Measurements from ENCODE around the gene MTERF1.

DNA sequence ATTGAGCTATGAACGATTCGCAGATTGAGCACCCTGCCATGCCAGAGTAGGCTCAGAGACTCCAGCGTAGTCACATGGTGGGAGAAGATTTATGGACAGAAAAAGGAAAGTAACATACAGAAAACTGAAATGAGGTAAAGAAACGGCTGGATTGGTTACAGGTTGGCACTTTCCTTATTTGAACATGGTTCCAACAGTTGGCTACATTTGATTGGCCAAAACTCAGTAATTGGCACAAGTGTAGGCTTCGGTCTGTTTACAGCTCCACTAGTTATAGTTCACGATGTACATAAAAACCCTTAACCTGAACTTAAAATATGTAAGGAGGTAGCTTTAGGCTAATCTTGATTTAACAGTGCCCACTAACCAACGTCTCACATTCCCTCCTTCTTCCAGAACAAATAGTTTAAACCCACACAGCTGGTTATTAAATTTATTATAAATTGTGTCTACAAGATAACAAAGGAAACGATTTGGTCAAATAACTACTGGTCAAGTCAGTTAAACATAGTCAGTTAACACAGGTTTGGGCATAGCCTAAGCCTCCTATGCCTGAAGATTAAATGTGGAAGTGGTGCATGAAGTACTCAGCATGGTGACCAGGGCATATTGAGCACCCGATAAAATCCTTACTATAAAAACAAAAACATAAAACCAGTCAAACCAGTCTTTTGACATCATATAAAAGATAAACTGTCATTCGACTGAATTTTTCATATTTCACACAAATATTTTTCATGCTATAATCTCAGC, 17.9 kb upstream of the MTERF1 start:
- TF ChIP-seq SIN3A (IDR thresholded peaks at IDR 0.05; ENCODE audit: borderline replicate concordance in 2 of 2, control insufficient read depth in 1 of 2, low read depth in 2 of 2, low read length in 2 of 2) (no peak), CTCF (IDR thresholded peaks at IDR 0.05 in 2 of 3, conservative IDR thresholded peaks at IDR 0.05 in 1 of 3; ENCODE audit: insufficient read depth in 2 of 3, low read depth in 1 of 3, low read length in 3 of 3) (no peak), PHB2 (IDR thresholded peaks at IDR 0.05; ENCODE audit: low read depth) (no peak), ZNF165 (CRISPR knock-in tag; IDR thresholded peaks at IDR 0.05; ENCODE audit: borderline replicate concordance) (no peak), ZNF263 (CRISPR knock-in tag; IDR thresholded peaks at IDR 0.05; ENCODE audit: borderline replicate concordance) (no peak)
- TF ChIP-seq, protein P1, sequence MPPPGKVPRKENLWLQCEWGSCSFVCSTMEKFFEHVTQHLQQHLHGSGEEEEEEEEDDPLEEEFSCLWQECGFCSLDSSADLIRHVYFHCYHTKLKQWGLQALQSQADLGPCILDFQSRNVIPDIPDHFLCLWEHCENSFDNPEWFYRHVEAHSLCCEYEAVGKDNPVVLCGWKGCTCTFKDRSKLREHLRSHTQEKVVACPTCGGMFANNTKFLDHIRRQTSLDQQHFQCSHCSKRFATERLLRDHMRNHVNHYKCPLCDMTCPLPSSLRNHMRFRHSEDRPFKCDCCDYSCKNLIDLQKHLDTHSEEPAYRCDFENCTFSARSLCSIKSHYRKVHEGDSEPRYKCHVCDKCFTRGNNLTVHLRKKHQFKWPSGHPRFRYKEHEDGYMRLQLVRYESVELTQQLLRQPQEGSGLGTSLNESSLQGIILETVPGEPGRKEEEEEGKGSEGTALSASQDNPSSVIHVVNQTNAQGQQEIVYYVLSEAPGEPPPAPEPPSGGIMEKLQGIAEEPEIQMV (tag; conservative IDR thresholded peaks at IDR 0.05; ENCODE audit: low read depth): no peak
- TF ChIP-seq, protein P2, sequence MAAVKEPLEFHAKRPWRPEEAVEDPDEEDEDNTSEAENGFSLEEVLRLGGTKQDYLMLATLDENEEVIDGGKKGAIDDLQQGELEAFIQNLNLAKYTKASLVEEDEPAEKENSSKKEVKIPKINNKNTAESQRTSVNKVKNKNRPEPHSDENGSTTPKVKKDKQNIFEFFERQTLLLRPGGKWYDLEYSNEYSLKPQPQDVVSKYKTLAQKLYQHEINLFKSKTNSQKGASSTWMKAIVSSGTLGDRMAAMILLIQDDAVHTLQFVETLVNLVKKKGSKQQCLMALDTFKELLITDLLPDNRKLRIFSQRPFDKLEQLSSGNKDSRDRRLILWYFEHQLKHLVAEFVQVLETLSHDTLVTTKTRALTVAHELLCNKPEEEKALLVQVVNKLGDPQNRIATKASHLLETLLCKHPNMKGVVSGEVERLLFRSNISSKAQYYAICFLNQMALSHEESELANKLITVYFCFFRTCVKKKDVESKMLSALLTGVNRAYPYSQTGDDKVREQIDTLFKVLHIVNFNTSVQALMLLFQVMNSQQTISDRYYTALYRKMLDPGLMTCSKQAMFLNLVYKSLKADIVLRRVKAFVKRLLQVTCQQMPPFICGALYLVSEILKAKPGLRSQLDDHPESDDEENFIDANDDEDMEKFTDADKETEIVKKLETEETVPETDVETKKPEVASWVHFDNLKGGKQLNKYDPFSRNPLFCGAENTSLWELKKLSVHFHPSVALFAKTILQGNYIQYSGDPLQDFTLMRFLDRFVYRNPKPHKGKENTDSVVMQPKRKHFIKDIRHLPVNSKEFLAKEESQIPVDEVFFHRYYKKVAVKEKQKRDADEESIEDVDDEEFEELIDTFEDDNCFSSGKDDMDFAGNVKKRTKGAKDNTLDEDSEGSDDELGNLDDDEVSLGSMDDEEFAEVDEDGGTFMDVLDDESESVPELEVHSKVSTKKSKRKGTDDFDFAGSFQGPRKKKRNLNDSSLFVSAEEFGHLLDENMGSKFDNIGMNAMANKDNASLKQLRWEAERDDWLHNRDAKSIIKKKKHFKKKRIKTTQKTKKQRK (IDR thresholded peaks at IDR 0.05; ENCODE audit: borderline replicate concordance, low read depth, low read length): no peak

Measured in K562 (cell line).